A204.1 (cell line): Measurements from ENCODE around the gene DTD1.
A peak's percentile ranks its signal among the peaks of the same experiment; 100 is the strongest.

Experiments
- FAIRE-seq: peaks from 2 replicates; lab custom pipeline; 2012; peaks lifted over from hg19 to GRCh38; lab: Jason Lieb, UNC

DTD1 gene

GRCh38 chr20:18615020-18615650 lies 27.3 kb downstream of the DTD1 start:
- no peak for FAIRE-seq

- FAIRE-seq = no peak
Observed at GRCh38 chr20:18621004-18621403, 33.1 kb downstream of the DTD1 start.

GRCh38 chr20:18623156-18623910 lies 35.5 kb downstream of the DTD1 start:
- no peak for FAIRE-seq

GRCh38 chr20:18624948-18625347 lies 37.1 kb downstream of the DTD1 start:
- no peak for FAIRE-seq

- no peak for FAIRE-seq
Observed at GRCh38 chr20:18625907-18626655, 38.2 kb downstream of the DTD1 start.

GRCh38 chr20:18628330-18628920 lies 40.6 kb downstream of the DTD1 start:
- no peak for FAIRE-seq

- FAIRE-seq = peak; percentile 27
Observed at GRCh38 chr20:18632196-18632789, 44.4 kb downstream of the DTD1 start.

- FAIRE-seq = no peak
Observed at GRCh38 chr20:18633411-18633810, 45.6 kb downstream of the DTD1 start.

GRCh38 chr20:18634501-18634900 lies 46.6 kb downstream of the DTD1 start:
- no peak for FAIRE-seq

- FAIRE-seq = no peak
Observed at GRCh38 chr20:18635380-18635779, 47.5 kb downstream of the DTD1 start.

- FAIRE-seq = no peak
Observed at GRCh38 chr20:18637224-18637623, 49.4 kb downstream of the DTD1 start.

- no peak for FAIRE-seq
Observed at GRCh38 chr20:18638768-18639167, 50.9 kb downstream of the DTD1 start.

GRCh38 chr20:18639501-18639979 lies 51.7 kb downstream of the DTD1 start:
- no peak for FAIRE-seq

- FAIRE-seq = no peak
Observed at GRCh38 chr20:18645196-18645745, 57.4 kb downstream of the DTD1 start.

GRCh38 chr20:18645851-18646250 lies 58.0 kb downstream of the DTD1 start:
- no peak for FAIRE-seq

- no peak for FAIRE-seq
Observed at GRCh38 chr20:18647777-18648176, 59.9 kb downstream of the DTD1 start.

GRCh38 chr20:18650224-18650623 lies 62.4 kb downstream of the DTD1 start:
- no peak for FAIRE-seq

- FAIRE-seq = no peak
Observed at GRCh38 chr20:18653736-18654447, 66.0 kb downstream of the DTD1 start.

- FAIRE-seq = no peak
Observed at GRCh38 chr20:18654448-18654773, 66.6 kb downstream of the DTD1 start.

- no peak for FAIRE-seq
Observed at GRCh38 chr20:18657575-18657974, 69.7 kb downstream of the DTD1 start.

GRCh38 chr20:18662279-18663040 lies 74.6 kb downstream of the DTD1 start:
- no peak for FAIRE-seq
